Spleen (tissue), 11 donors: ENCODE data around the gene RPS19BP1. TPM values are rescaled to one million over a fixed set of nuclear protein-coding genes. Genes with fewer than 3 reads are reported as not detected.

Experiments used
- DNase-seq: peaks from one replicate; pipeline ENCODE4 v3.0.0-alpha.2; 2020
- H3K27ac ChIP-seq, 8 donors: fragments of 200-600 bp; sonication (generic) in 7 of 8; 1 replicate in 4 of 8; 2 replicates in 4 of 8; pipeline versions ENCODE4 v1.5.0 to v1.8.0; 2016 to 2021; ENCODE audit warnings: inconsistent platforms in 4 of 8, mild to moderate bottlenecking in 4 of 8, moderate library complexity in 1 of 8
- H3K27me3 ChIP-seq, 7 donors: fragments of 200-600 bp; sonication (generic) in 6 of 7; replicated peaks in 1 of 7; 1 replicate in 4 of 7; 2 replicates in 3 of 7; pipeline versions ENCODE4 v1.5.0 to v1.8.0; 2016 to 2021; ENCODE audit warnings: inconsistent platforms in 3 of 7, mild to moderate bottlenecking in 1 of 7
- H3K36me3 ChIP-seq, 6 donors: fragments of 200-600 bp; sonication (generic) in 5 of 6; 1 replicate in 4 of 6; 2 replicates in 2 of 6; pipeline versions ENCODE4 v1.5.0 to v1.8.0; 2016 to 2021; ENCODE audit warnings: inconsistent platforms in 2 of 6
- H3K4me1 ChIP-seq, 6 donors: fragments of 200-600 bp; sonication (generic) in 5 of 6; 1 replicate in 3 of 6; 2 replicates in 3 of 6; pipeline versions ENCODE4 v1.5.0 to v1.8.0; 2016 to 2021; ENCODE audit warnings: inconsistent platforms in 3 of 6
- H3K4me3 ChIP-seq, 8 donors: fragments of 200-600 bp; sonication (generic) in 7 of 8; 1 replicate in 4 of 8; 2 replicates in 4 of 8; pipeline versions ENCODE4 v1.5.0 to v1.8.0; 2016 to 2021; ENCODE audit warnings: inconsistent platforms in 4 of 8, mild to moderate bottlenecking in 4 of 8, moderate library complexity in 2 of 8
- H3K9me3 ChIP-seq, 8 donors: fragments of 200-600 bp; sonication (generic) in 7 of 8; 1 replicate in 4 of 8; 2 replicates in 4 of 8; pipeline versions ENCODE4 v1.5.0 to v1.8.0; 2016 to 2021; ENCODE audit warnings: inconsistent platforms in 4 of 8
- CTCF ChIP-seq, 11 experiments: fragments of 200-600 bp in 7 of 11; fragments of 450-650 bp in 4 of 11; sonication (generic) in 4 of 11; IDR thresholded peaks in 8 of 11; conservative IDR thresholded peaks in 3 of 11; 1 replicate in 7 of 11; 2 replicates in 4 of 11; pipeline versions ENCODE4 v1.4.0 to v1.8.0; 2016 to 2021; ENCODE audit warnings: antibody characterized with exemption in 11 of 11, inconsistent platforms in 4 of 11, mild to moderate bottlenecking in 1 of 11
- POLR2A ChIP-seq, 3 donors: fragments of 450-650 bp; IDR thresholded peaks; one replicate each; pipeline ENCODE4 v1.5.1; 2017; ENCODE audit warnings: antibody characterized with exemption in 3 of 3, mild to moderate bottlenecking in 1 of 3
- POLR2AphosphoS5 ChIP-seq, 3 donors: sonication (generic); formaldehyde crosslinking; IDR thresholded peaks; one replicate each; pipeline ENCODE4 v1.5.1; 2017; ENCODE audit warnings: antibody characterized with exemption in 3 of 3
- WGBS, 5 donors: extraction: QIAGEN DNeasy Blood & Tissue Kit in 3 of 5; methylation state at CpG; one replicate each; pipeline versions ENCODE4 v1.1.5 to v1.1.7; 2013 to 2018; 5-methylcytosine and 5-hydroxymethylcytosine counted together
- intact Hi-C: fragments of 100-400 bp; cut with DNase I; formaldehyde crosslinking; loops from one replicate; pipeline ENCODE4 v1.15.0; 2023; ENCODE audit warnings: low total_unique reads
- polyA plus RNA-seq, 3 donors: library from polyadenylated mRNA; stranded (reverse); fragments of 200-250 nt; gene quantifications; one replicate each; pipeline ENCODE4 v1.2.1, GENCODE V29; 2013
- total RNA-seq, 7 donors: library from RNA; depleted of rRNA in 3 of 7; stranded (reverse); fragments of >200 nt in 3 of 7; fragmentation: NEBNext Ultra II Directional in 4 of 7; extraction: Animal tissue kit (Norgen Biotek cat#: 25700) in 4 of 7; gene quantifications; one replicate each; pipeline versions ENCODE4 v1.1.0 to v1.2.1, GENCODE V29; 2016 to 2021
- donor health status: healthy with polysubstance abuse.
- donor health status: DM: no; HTN: no; CAD: no; lungs with moderate emphysema.
- donor health status: DM: no; HTN: no; CAD: no.
- donor health status: Bipolar disorder and iron deficiency.
- donor health status: healthy.
- donor health status: DM: no; HTN: no; CAD: no.
- donor health status: DM: yes; HTN: yes; CAD: no.

The RPS19BP1 gene
- total and polyA plus RNA-seq, 10 donors: 55.8 to 210 (median 96.6) TPM

- peaks cover 0 to 3% (median 0%) of the 10 kb centered on the region in 6 donors for H3K4me1 ChIP-seq
- no peak overlapping the region for H3K27ac ChIP-seq
- intact Hi-C loops: no loop called here
- WGBS, 5 donors: 29 to 83% (median 69%) methylated on average over 1 of the region's 1 CpG; no CpG with 5 or more reads in 1 of the 5 donors
- TF ChIP-seq POLR2A (IDR thresholded peaks at IDR 0.05) (no peak), POLR2AphosphoS5 (IDR thresholded peaks at IDR 0.05) (no peak), CTCF (IDR thresholded peaks at IDR 0.05 in 8 of 11, conservative IDR thresholded peaks at IDR 0.05 in 3 of 11) (no peak)
- no peaks in the 10 kb centered on the region for H3K9me3 ChIP-seq
- DNase-seq: no peak
- H3K4me3 ChIP-seq: no peak overlapping the region
- no peaks in the 10 kb centered on the region for H3K27me3 ChIP-seq
- H3K36me3 ChIP-seq: peaks cover 0 to 9% (median 0%) of the 10 kb centered on the region in 6 donors
Observed at GRCh38 chr22:39480557-39480956, 52.0 kb downstream of the RPS19BP1 start.

- H3K4me1 ChIP-seq: peaks cover 0 to 13% (median 0%) of the 10 kb centered on the region in 6 donors
- H3K4me3 ChIP-seq: no peak overlapping the region
- DNase-seq: no peak
- no peak for TF ChIP-seq POLR2AphosphoS5 (IDR thresholded peaks at IDR 0.05)
- no peak for TF ChIP-seq CTCF (IDR thresholded peaks at IDR 0.05 in 8 of 11, conservative IDR thresholded peaks at IDR 0.05 in 3 of 11)
- no peak for TF ChIP-seq POLR2A (IDR thresholded peaks at IDR 0.05)
- 73 to 88% (median 83%) methylated on average over 3 of the region's 3 CpGs for WGBS, 5 donors
- H3K36me3 ChIP-seq: peaks cover 0 to 9% (median 0%) of the 10 kb centered on the region in 6 donors
- no peaks in the 10 kb centered on the region for H3K9me3 ChIP-seq
- intact Hi-C loops: no loop called here
- no peaks in the 10 kb centered on the region for H3K27me3 ChIP-seq
- H3K27ac ChIP-seq: no peak overlapping the region
Observed at GRCh38 chr22:39479254-39479653, 53.3 kb downstream of the RPS19BP1 start.

Other genes with a start within 250 kb of the RPS19BP1 start
- 1,000 to 10,000 TPM; 1,607 to 2,098 (median 1,685) TPM for gene RPL3, start 213.1 kb downstream of the RPS19BP1 start, total RNA-seq
- gene RPL3, start 213.1 kb downstream of the RPS19BP1 start, polyA plus RNA-seq: 1,000 to 10,000 TPM; 4,418 to 6,240 (median 4,821) TPM
- 10 to 100 TPM in 4 of 7 donors, 1 to 10 TPM in 3; 8.0 to 32.3 (median 16.1) TPM for gene SYNGR1, start 182.8 kb downstream of the RPS19BP1 start, total RNA-seq
- 10 to 100 TPM in 2 of 3 donors, 1 to 10 TPM in 1; 9.5 to 35.1 (median 10.5) TPM for gene SYNGR1, start 182.8 kb downstream of the RPS19BP1 start, polyA plus RNA-seq
- gene TAB1, start 133.0 kb downstream of the RPS19BP1 start, total RNA-seq: 10 to 100 TPM; 19.3 to 34.8 (median 25.0) TPM
- gene TAB1, start 133.0 kb downstream of the RPS19BP1 start, polyA plus RNA-seq: 10 to 100 TPM; 12.4 to 20.2 (median 12.6) TPM
- gene MGAT3, start 75.7 kb downstream of the RPS19BP1 start, total RNA-seq: 10 to 100 TPM in 4 of 7 donors, 1 to 10 TPM in 3; 8.1 to 14.4 (median 10.6) TPM
- gene MGAT3, start 75.7 kb downstream of the RPS19BP1 start, polyA plus RNA-seq: 1 to 10 TPM; 1.3 to 4.2 (median 1.5) TPM
- 10 to 100 TPM; 24.4 to 31.4 (median 27.5) TPM for gene MIEF1, start 30.5 kb downstream of the RPS19BP1 start, total RNA-seq
- gene MIEF1, start 30.5 kb downstream of the RPS19BP1 start, polyA plus RNA-seq: 10 to 100 TPM in 1 of 3 donors, 1 to 10 TPM in 2; 5.8 to 11.2 (median 6.7) TPM
- gene ATF4, start 12.2 kb downstream of the RPS19BP1 start, total RNA-seq: 100 to 1,000 TPM; 190 to 286 (median 256) TPM
- gene ATF4, start 12.2 kb downstream of the RPS19BP1 start, polyA plus RNA-seq: 100 to 1,000 TPM; 341 to 414 (median 357) TPM
- gene CACNA1I, start 38.0 kb upstream of the RPS19BP1 start, total RNA-seq: 1 to 10 TPM in 5 of 7 donors, under 1 TPM in 2; 0.66 to 4.1 (median 1.4) TPM
- gene CACNA1I, start 38.0 kb upstream of the RPS19BP1 start, polyA plus RNA-seq: under 1 TPM; 0.24 to 0.83 (median 0.43) TPM